LHCN-M2 (cell line): ENCODE results near the gene ACOXL. TPM values are rescaled to one million over a fixed set of nuclear protein-coding genes. Genes with fewer than 3 reads are reported as not detected.

Experiments used
- DNase-seq: peaks from one replicate; pipeline ENCODE4 v3.0.0-alpha.2; 2012; ENCODE audit warnings: low read depth
- total RNA-seq: library from RNA; depleted of rRNA; stranded (reverse); fragments of >200 nt; gene quantifications from 2 replicates; pipeline ENCODE4 v1.2.3, GENCODE V29; 2014

The ACOXL gene
- total RNA-seq, 1 experiment from 2014 or later, result not detected

DNA sequence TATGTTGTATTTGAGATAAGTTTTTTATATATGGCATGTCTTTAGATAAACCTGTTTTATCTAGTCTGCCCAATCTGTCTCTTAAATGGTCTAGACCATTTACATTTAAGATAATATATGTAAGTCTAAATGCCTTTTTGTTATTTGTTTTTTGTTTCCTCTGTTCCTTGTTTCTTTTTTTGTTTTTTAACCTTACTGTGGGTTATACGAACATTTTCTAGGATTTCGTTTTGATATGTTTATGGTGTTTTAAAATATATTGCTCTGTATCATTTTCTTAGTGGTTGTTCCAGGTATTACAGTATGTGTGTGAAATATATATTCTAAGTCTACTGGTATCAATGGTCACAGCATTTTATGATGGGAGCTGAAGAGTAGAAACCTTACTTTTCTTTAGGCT is 401.7 kb downstream of the ACOXL start:
- no peak for DNase-seq

DNA sequence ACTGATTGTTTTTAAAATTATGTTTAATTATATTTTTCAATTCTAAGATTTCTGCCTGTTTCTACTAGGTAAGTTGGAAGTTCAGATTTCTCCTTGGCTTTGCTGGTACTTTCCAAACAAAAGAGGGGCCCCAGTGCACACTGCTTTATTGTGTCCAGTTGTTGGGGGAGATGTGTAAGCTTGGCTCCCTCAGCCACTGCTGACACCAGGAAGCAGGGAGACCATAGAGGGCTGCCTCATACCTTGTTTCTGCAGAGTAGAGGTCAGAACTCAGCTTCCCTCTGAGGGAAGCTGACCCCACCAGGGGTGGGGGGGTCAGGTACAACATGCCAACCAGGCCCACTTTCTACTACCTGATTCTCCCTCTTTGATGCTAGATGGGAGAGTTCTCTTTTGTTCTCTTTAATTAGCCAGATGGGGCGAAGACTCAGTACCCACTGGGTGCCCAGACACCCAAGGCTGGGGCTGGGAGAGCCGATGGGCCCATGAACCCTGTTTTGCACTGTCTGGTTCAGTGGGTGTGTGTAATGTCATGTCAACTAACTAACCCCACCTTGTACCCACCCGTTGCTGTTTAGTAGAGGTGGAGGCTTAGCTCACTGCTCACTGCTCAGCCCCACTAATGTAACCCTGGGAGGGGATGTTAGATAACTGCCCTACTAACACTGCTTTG is 403.0 kb downstream of the ACOXL start:
- no peak for DNase-seq

GRCh38 chr2:111135910-111136297 is 403.5 kb downstream of the ACOXL start:
- peak; percentile 49 for DNase-seq

- no peak for DNase-seq
These were observed 406.5 kb downstream of the ACOXL start for GRCh38 chr2:111138839-111139238.

DNA sequence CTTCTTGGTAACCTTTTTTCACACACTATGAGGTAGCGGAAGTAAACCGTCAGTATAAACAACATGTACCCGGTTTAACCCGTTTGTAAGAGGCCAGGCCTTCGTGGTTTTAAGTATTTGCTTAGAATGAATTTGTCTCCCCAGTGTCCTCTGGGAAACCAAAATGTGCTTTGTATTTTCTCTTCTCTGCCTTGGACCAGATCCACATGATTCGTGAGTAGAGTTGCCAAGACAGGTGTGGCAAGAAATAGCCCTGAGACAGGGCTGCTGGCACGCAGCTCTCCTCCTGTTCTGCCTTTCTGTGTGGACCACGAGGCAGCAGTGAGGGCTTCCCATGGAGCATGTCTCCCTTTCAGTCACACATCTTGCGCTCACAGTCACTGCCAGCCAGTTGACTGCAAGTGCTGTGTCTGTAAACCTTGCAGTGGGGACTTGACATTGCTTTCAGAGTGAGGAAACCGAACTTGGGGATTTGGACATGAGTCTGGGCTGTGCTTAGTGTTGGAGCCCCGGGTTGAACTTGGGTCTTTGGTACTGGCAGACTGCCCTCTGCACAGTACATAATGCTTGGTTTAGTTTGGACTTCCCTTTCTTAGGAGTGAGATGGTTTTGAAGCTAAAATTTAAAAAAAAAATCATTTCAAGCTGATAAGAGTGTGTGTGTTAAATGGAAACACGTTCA is 407.4 kb downstream of the ACOXL start:
- DNase-seq, result peak; percentile 84

- no peak for DNase-seq
These were observed 408.4 kb downstream of the ACOXL start for GRCh38 chr2:111140815-111141214.

DNA sequence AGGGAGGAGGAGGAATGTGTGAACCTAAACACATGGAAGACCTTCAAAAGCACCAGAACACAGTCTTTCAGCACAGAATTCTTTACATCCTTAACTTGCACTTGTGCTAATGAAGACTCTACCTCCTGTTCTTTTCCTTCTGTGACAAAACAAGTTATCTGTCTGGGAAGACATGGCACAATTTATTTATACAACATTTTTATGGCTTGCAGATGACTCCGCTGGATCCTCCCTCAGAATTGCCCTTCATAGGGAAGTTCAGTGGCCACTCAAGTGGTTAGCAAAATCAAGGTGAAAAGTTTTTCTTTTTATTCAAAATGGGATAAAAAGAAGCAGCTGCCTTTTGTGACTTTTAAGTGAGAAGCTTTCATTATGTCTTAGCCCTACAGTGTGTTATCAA is 409.7 kb downstream of the ACOXL start:
- DNase-seq, result no peak

DNA sequence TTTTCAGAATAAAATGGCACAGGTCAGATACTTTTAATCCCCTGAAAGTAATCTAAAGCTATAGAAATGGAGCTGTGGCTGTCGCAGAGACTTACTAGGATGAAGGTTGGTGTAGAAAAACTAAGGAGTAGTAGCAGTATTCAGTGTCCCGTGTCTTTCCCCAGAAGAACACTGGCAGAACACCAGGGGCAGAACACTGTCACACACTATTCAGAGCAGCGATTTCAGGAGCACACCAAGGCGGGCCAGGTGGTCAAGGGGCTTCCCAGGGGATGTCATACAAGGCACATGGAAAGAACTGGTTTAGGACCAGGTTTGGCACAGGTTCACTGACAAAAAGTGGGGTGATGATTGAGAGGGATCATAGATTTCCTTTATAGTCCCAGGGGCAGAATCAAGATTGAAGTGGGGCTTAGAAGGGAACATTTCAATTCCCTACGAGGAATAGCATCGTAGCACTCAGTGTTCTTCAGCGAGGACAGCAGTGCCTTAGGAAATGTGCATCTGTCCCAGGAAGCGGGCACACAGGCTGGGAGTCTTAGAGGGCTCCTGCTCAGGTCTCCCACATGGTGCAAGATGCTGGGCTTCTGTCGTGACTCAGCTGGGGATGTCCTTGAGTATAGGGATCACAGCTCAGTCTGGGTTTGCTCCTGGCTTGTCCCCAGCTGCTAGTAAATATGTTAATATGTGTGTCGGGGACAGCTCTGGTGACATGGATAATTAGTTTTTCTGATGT is 410.9 kb downstream of the ACOXL start:
- no peak for DNase-seq

GRCh38 chr2:111143843-111144198 is 411.4 kb downstream of the ACOXL start:
- DNase-seq, result no peak

- no peak for DNase-seq
These were observed 412.9 kb downstream of the ACOXL start for GRCh38 chr2:111145103-111145760.

DNA sequence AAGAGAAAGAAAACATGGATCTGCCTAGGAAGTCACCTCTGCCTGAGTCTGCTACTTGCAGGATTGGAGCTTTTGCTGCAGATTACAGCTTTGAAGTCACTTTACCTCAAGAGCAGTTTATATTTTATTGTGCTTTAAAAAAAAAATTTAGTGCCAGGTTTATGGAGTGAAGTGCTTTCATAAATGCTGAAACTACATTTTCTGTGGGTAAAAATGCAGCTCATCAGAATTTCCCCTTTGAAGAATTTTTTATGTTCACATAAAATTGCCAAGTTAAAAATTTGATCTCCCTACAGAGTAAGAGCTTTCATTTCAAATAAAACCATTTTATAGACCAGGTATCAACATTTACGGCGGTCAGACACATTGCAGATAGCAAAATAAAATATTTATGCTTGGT is 413.6 kb downstream of the ACOXL start:
- no peak for DNase-seq

DNA sequence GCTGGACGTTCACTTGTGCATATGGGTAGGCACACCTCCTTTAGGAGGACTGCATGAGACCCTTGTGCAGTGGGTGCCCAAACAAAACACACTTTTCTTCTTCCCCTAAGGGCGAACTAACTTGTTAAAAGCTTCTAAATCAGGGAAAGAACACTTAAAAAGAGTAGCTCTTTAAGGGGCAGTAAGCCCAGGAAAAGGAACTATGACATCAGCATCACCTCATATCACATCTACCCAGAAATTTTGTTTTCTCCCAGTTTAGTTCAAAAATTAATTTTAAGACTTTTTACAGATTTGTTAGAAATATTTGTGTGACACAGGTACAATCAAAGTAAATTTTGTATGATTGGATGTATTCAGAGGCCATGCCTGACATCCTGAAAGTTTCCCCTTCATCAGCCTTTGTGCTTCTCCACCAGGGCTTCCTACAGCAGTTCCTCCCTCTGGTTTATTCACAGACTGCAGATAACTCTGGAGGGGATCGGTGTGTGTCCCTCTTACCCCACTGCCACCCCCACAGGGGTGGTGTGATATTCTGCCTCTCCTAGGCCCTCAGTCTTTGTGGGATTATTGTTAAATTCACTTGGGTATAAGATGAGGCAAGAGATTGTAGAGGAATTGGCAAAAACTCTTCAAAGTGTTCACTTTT is 416.0 kb downstream of the ACOXL start:
- DNase-seq, result no peak

DNA sequence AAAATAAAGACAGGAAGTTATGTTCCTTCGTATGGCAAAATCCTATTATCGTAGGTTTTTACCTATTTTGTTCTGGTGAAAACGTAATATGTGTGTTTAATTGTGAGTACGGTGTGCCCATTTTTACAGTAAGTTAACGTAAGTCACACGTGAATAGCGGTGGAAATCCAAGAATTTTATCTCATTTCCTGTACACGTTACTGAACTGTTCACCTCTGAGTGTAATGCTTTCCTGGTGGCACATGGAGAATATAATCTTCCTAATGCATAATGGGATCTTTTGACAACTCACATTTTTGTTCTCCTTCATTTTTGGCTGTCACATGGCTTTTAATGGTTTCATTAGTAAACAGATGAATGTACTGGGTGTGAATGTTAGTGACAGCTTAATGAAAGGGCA is 416.6 kb downstream of the ACOXL start:
- no peak for DNase-seq

GRCh38 chr2:111149882-111150455 is 417.6 kb downstream of the ACOXL start:
- DNase-seq, result no peak

DNA sequence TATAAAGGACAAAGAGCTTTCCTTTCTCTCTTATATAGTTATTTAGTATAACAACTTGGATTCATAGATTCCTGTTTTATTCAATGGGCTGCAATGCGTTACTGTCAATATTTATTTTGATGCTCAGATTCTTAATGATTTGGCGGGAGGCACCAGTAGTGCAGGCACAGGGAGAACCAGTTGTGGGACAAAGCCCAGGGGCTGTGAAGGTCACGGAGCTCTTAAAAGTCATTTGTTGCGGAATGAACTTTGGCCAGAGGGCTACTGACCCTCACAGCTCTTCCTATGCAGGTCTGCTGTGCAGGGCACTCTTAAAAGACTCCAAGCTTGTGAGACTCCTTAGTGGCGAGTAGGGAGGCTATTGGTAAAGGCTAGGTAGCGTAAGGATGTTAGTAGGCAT is 422.4 kb downstream of the ACOXL start:
- no peak for DNase-seq

- DNase-seq, result no peak
These were observed 423.2 kb downstream of the ACOXL start for GRCh38 chr2:111155610-111156009.

DNA sequence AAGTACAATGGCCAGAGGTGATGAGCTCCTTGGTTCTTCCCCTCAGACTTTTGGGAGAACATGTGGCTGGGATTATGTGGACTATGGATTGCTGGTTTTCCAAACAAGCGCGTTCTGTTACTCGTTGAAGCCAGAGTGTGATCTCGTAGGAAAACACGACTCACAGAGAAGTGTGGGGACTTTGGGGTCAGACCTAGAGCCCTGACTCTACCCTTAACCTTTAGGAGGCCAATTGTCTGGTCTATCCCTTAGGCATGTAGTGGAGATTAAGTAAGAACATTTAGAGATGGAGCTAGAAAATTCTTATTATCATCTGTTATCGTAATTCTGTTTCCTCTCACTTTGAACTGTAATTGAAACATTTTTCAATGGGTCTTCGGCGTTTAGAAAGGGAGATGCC is 424.2 kb downstream of the ACOXL start:
- DNase-seq, result no peak

GRCh38 chr2:111157071-111157661 is 424.8 kb downstream of the ACOXL start:
- DNase-seq, result no peak

- no peak for DNase-seq
These were observed 425.4 kb downstream of the ACOXL start for GRCh38 chr2:111157798-111158197.

DNA sequence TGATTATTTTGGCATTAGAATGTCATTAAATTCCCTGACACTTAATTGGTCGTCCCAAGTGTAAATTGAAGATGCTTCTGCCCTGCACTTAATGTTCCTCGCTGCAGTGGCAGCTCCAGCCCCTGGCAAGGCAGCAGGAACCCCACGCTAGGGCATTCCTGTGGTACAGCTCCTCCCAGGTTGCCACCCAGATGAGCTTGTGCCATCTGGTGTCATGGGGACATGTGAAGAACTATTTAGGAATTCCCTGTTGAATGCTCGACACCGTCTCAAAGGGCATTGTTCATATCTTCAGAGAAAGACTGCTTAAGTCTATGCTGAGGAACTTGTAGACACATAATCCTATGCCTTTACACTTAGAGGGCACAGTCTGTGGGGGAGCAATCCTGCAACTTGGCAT is 427.3 kb downstream of the ACOXL start:
- DNase-seq, result no peak

- DNase-seq, result peak; percentile 77
These were observed 428.4 kb downstream of the ACOXL start for GRCh38 chr2:111160758-111161157.
